HCT116 (cell line): ENCODE measurements around the gene SIL1.

ENCODE experiments used
- ATF3 ChIP-seq: IDR thresholded peaks from 2 replicates; pipeline ENCODE4 v1.6.1; 2012
- CTCF ChIP-seq, 3 experiments: fragments of 200-600 bp in 1 of 3; sonication (generic) in 1 of 3; IDR thresholded peaks in 2 of 3; conservative IDR thresholded peaks in 1 of 3; 2 replicates each; pipeline ENCODE4 v1.5.1; 2012 to 2017; ENCODE audit warnings: low read depth in 2 of 3, low read length in 2 of 3, antibody characterized with exemption in 1 of 3, borderline replicate concordance in 1 of 3, control low read depth in 1 of 3, mild to moderate bottlenecking in 1 of 3, mixed read lengths in 1 of 3, mixed run types in 1 of 3, moderate library complexity in 1 of 3; ENCODE audit not compliant: insufficient read depth in 1 of 3
- EGR1 ChIP-seq: IDR thresholded peaks from 2 replicates; pipeline ENCODE4 v1.6.1; 2012; ENCODE audit warnings: low read depth
- ELF1 ChIP-seq: IDR thresholded peaks from 2 replicates; pipeline ENCODE4 v1.6.1; 2012; ENCODE audit warnings: low read depth, borderline replicate concordance
- EZH2 ChIP-seq: fragments of 200-600 bp; sonication (generic); IDR thresholded peaks from 2 replicates; pipeline ENCODE4 v1.6.1; 2017; ENCODE audit warnings: antibody characterized with exemption, mixed run types
- JUND ChIP-seq: IDR thresholded peaks from 2 replicates; pipeline ENCODE4 v1.6.1; 2012
- MAX ChIP-seq: IDR thresholded peaks from 2 replicates; pipeline ENCODE4 v1.6.1; 2012
- POLR2A ChIP-seq: IDR thresholded peaks from 2 replicates; pipeline ENCODE4 v1.7.0; 2011; ENCODE audit warnings: borderline replicate concordance; ENCODE audit not compliant: insufficient read depth, insufficient read length; ENCODE audit errors: extremely low read depth
- POLR2AphosphoS5 ChIP-seq: IDR thresholded peaks from 2 replicates; pipeline ENCODE4 v1.6.1; 2011; ENCODE audit warnings: mild to moderate bottlenecking, low read depth, low read length, moderate library complexity
- RAD21 ChIP-seq: IDR thresholded peaks from 2 replicates; pipeline ENCODE4 v1.6.1; 2012; ENCODE audit warnings: low read depth, mild to moderate bottlenecking
- SP1 ChIP-seq: IDR thresholded peaks from 2 replicates; pipeline ENCODE4 v1.6.1; 2012; ENCODE audit warnings: low read depth
- ZFX ChIP-seq: fragments of 450-650 bp; IDR thresholded peaks from 2 replicates; pipeline ENCODE4 v1.6.1; 2017
- ZNF274 ChIP-seq: fragments of 200-500 bp; sonication (Bioruptor generic); IDR thresholded peaks from 2 replicates; pipeline ENCODE4 v1.6.1; 2014; ENCODE audit warnings: mild to moderate bottlenecking, low read depth, low read length, inconsistent platforms

GRCh38 chr5:138912093-138912492, 286.1 kb downstream of the SIL1 start:
- no peak for TF ChIP-seq EZH2
- no peak for TF ChIP-seq CTCF (IDR thresholded peaks at IDR 0.05 in 2 of 3, conservative IDR thresholded peaks at IDR 0.05 in 1 of 3; ENCODE audit: borderline replicate concordance in 1 of 3, insufficient read depth in 1 of 3, low read depth in 2 of 3, low read length in 2 of 3)
- no peak for TF ChIP-seq RAD21
- no peak for TF ChIP-seq ELF1
- TF ChIP-seq JUND, result no peak
- TF ChIP-seq POLR2AphosphoS5, result no peak
- TF ChIP-seq ZFX, result no peak
- TF ChIP-seq POLR2A, result no peak
- TF ChIP-seq EGR1, result no peak
- TF ChIP-seq ZNF274, result no peak
- no peak for TF ChIP-seq SP1
- TF ChIP-seq ATF3, result no peak
- no peak for TF ChIP-seq MAX
